Adrenal gland (tissue), 12 donors: ENCODE data around the gene RNF39. TPM values are rescaled to one million over a fixed set of nuclear protein-coding genes. Genes with fewer than 3 reads are reported as not detected.

Experiments used
- DNase-seq, 7 donors: peaks; one replicate each; pipeline ENCODE4 v3.0.0-alpha.2; 2019 to 2020
- H3K27ac ChIP-seq, 5 donors: fragments of 200-600 bp; sonication (generic) in 4 of 5; 1 replicate in 3 of 5; 2 replicates in 2 of 5; pipeline versions ENCODE4 v1.5.1 to v1.8.0; 2016 to 2020; ENCODE audit warnings: mild to moderate bottlenecking in 1 of 5
- H3K27me3 ChIP-seq: fragments of 200-600 bp; 2 replicates; pipeline ENCODE4 v1.8.0; 2021
- H3K36me3 ChIP-seq, 2 donors: fragments of 200-600 bp; replicated peaks in 1 of 2; 1 replicate in 1 of 2; 2 replicates in 1 of 2; pipeline versions ENCODE4 v1.5.1 to v1.8.0; 2018 to 2022
- H3K4me1 ChIP-seq, 2 donors: fragments of 200-600 bp; replicated peaks in 1 of 2; 1 replicate in 1 of 2; 2 replicates in 1 of 2; pipeline versions ENCODE4 v1.5.1 to v1.8.0; 2018 to 2021
- H3K4me3 ChIP-seq, 4 donors: fragments of 200-600 bp; sonication (generic) in 3 of 4; one replicate each; pipeline ENCODE4 v1.5.1; 2016 to 2018
- H3K9me3 ChIP-seq, 3 donors: fragments of 200-600 bp; sonication (generic) in 1 of 3; replicated peaks in 1 of 3; 1 replicate in 2 of 3; 2 replicates in 1 of 3; pipeline versions ENCODE4 v1.5.1 to v1.8.0; 2016 to 2021
- CTCF ChIP-seq, 6 experiments: fragments of 450-650 bp in 4 of 6; fragments of 200-600 bp in 2 of 6; sonication (generic) in 1 of 6; IDR thresholded peaks; 1 replicate in 5 of 6; 2 replicates in 1 of 6; pipeline versions ENCODE4 v1.5.1 to v1.8.0; 2016 to 2021; ENCODE audit warnings: antibody characterized with exemption in 6 of 6, mild to moderate bottlenecking in 2 of 6, moderate library complexity in 1 of 6
- POLR2A ChIP-seq, 2 donors: fragments of 450-650 bp; IDR thresholded peaks; one replicate each; pipeline ENCODE4 v1.6.1; 2017; ENCODE audit warnings: antibody characterized with exemption in 2 of 2, mild to moderate bottlenecking in 2 of 2, moderate library complexity in 1 of 2
- WGBS, 4 donors: extraction: QIAGEN DNeasy Blood & Tissue Kit in 2 of 4; methylation state at CpG; one replicate each; pipeline versions ENCODE4 v1.1.5 to v1.1.7; 2013 to 2017; 5-methylcytosine and 5-hydroxymethylcytosine counted together
- intact Hi-C, 2 donors: fragments of 100-400 bp; cut with DNase I; formaldehyde crosslinking; loops; one replicate each; pipeline versions ENCODE4 v1.14.1 to v1.15.0; 2022 to 2023
- polyA plus RNA-seq, 3 donors: library from polyadenylated mRNA; stranded (reverse); fragments of 200-250 nt in 2 of 3; fragments of 350-450 nt in 1 of 3; fragmentation: Illumina TruSeq in 1 of 3; extraction: RNeasy Lipid Tissue Mini Kit (QIAGEN cat#74804) in 1 of 3; gene quantifications; one replicate each; pipeline ENCODE4 v1.2.3, GENCODE V29; 2013 to 2014
- total RNA-seq, 9 donors: library from RNA; depleted of rRNA in 4 of 9; stranded (reverse); fragments of >200 nt in 4 of 9; fragments of 120-200 nt in 1 of 9; fragmentation: NEBNext Ultra II Directional in 1 of 9; extraction: Animal tissue kit (Norgen Biotek cat#: 25700) in 1 of 9; gene quantifications; one replicate each; pipeline versions ENCODE4 v1.1.0 to v1.2.4, GENCODE V29; 2013 to 2023
- donor health status: healthy with polysubstance abuse.
- donor health status: Bipolar disorder and iron deficiency.
- donor health status: DM: yes; HTN: yes; CAD: no.
- donor health status: DM: no; HTN: no; CAD: no.
- donor health status: DM: no; HTN: no; CAD: no.
- donor health status: DM: yes; HTN: yes; CAD: no.

Gene RNF39
- total and polyA plus RNA-seq, 12 donors = 0.11 to 1.7 (median 0.55) TPM; not detected in 3

GRCh38 chr6:30092852-30093543 is 17.4 kb upstream of the RNF39 start:
- Histone ChIP-seq H3K4me3 (no peak overlapping the region), H3K9me3 (no peaks in the 10 kb centered on the region), H3K36me3 (no peaks in the 10 kb centered on the region), H3K27ac (peak overlapping the region in 1 of 5 donors; percentile 89), H3K4me1 (peaks cover 21% of the 10 kb centered on the region in 2 donors), H3K27me3 (no peaks in the 10 kb centered on the region)
- no peak for DNase-seq
- no peak for TF ChIP-seq CTCF (IDR thresholded peaks at IDR 0.05)
- TF ChIP-seq POLR2A (IDR thresholded peaks at IDR 0.05) = no peak
- intact Hi-C loops = no loop called here
- WGBS, 4 donors = 59 to 70% (median 67%) methylated on average over 5 to 6 of the region's 6 CpGs

DNA sequence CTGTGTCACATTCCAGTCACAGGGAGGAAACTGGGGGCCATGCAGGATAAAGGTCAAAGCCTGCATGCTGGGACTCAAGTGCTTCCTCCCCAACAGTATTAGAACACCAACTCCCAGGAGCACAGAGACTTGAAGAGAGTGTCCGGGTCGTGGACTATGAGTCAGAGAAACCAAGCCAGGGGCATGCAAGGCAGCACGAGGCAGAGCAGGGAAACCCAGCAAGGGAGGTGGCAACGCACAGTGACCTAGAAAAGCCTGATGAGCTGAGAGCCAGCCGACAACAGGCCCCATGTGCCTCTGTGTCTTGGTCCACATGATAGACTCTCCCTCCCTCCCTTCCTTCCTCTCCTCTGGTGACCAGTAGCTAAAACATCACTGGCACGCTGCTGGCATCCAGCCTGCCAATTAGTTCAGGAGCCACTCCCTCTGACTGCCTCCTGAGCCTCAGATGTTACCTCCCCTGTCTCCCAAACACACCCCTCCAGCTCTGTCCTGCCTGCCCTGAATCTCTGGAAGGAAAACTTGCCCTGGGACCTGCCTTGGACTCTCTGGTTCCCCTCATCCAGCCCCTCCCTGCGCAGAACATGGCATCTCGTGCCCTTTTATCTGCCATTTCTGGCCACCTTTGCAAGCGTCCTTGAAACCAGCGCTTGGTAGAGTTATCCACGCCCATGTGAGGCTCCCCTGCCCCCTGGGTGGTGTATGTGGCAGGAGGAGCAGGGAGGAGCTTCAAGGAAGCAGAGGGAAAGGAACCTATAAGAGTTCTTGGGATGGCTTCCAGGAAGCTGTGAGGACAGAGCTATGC is 16.2 kb upstream of the RNF39 start:
- H3K27me3 ChIP-seq = no peaks in the 10 kb centered on the region
- H3K4me3 ChIP-seq = no peak overlapping the region
- H3K27ac ChIP-seq = peak overlapping the region; percentile 74 to 94 (median 87)
- peak; percentile 78 to 97 (median 94) for DNase-seq
- no peaks in the 10 kb centered on the region for H3K9me3 ChIP-seq
- intact Hi-C loops = no loop called here
- peak in 1 of 2 donors; percentile 81 for TF ChIP-seq POLR2A (IDR thresholded peaks at IDR 0.05)
- TF ChIP-seq CTCF (IDR thresholded peaks at IDR 0.05) = no peak
- no peaks in the 10 kb centered on the region for H3K36me3 ChIP-seq
- H3K4me1 ChIP-seq = peaks cover 21% of the 10 kb centered on the region in 2 donors
- 25 to 29% (median 28%) methylated on average over 10 to 11 of the region's 11 CpGs for WGBS, 4 donors

DNA sequence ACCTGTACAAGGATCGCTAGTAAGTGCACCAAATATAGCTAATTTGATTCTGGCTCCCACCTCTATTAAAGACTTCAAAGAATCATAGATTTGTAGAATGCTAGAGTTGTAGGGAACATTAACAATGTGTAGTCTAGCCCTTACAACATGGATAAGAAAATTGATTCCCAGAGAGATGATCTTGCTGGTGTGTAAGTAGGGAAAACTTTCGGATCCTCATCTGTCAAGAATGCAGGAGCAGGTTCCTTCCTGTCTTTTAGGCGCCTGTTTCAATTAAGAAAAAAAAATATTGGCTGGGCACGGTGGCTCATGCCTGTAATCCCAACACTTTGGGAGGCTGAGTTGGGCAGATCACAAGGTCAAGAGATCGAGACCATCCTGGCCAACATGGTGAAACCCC is 12.3 kb upstream of the RNF39 start:
- Histone ChIP-seq H3K27ac (no peak overlapping the region), H3K4me3 (no peak overlapping the region), H3K4me1 (peaks cover 10 to 12% of the 10 kb centered on the region in 2 donors), H3K27me3 (no peaks in the 10 kb centered on the region), H3K36me3 (no peaks in the 10 kb centered on the region), H3K9me3 (no peaks in the 10 kb centered on the region)
- no peak for DNase-seq
- 66 to 81% (median 70%) methylated on average over 5 of the region's 5 CpGs for WGBS, 4 donors
- intact Hi-C loops = no loop called here
- TF ChIP-seq CTCF (IDR thresholded peaks at IDR 0.05) (no peak), POLR2A (IDR thresholded peaks at IDR 0.05) (no peak)

DNA sequence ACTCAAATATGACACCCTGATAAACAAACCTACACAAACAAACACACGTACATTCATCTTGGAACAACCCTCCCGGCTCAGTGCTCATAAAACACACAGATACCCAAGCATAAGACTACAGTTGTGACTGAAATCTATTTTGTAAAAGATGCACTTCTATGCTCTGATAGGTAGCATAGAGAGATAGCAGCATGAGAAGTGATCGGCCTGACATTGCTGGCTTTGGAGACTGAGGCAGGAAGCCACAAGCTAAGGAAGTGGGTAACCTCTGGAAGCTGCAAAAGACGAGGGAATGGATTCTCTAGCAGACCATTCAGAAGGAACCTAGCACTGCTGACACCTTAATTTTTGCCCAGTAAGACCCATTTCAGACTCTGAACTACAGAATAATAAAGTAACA is 1.6 kb upstream of the RNF39 start:
- TF ChIP-seq CTCF (IDR thresholded peaks at IDR 0.05) = no peak
- TF ChIP-seq POLR2A (IDR thresholded peaks at IDR 0.05) = no peak
- no peak for DNase-seq
- peaks cover 22 to 25% of the 10 kb centered on the region in 2 donors for H3K4me1 ChIP-seq
- no peaks in the 10 kb centered on the region for H3K36me3 ChIP-seq
- WGBS, 4 donors = 59 to 77% (median 66%) methylated on average over 4 of the region's 4 CpGs
- H3K27ac ChIP-seq = peak overlapping the region in 1 of 5 donors; percentile 49
- intact Hi-C loops = no loop called here
- no peaks in the 10 kb centered on the region for H3K9me3 ChIP-seq
- no peak overlapping the region for H3K4me3 ChIP-seq
- H3K27me3 ChIP-seq = peaks cover 10% of the 10 kb centered on the region
